ENCODE data around the gene MYPOP. TPM values are rescaled to one million over a fixed set of nuclear protein-coding genes. Genes with fewer than 3 reads are reported as not detected.
A peak's percentile ranks its signal among the peaks of the same experiment; 100 is the strongest.

The MYPOP gene, protein sequence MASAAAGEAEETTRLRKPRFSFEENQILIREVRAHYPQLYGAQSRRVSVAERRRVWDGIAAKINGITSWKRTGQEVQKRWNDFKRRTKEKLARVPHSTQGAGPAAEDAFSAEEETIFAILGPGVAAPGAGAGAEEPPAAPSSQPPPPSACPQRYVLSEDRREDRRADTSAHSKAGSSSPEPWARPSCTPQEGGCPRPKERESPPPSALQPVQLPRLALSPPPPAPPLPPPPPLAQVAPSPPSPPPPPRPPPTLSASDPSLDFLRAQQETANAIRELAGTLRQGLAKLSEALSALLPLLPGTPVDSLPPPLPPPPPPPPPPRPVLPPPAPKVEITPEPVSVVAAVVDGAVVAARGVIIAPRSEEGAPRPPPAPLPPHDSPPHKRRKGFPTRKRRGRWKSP
- polyA plus RNA-seq (2013, experiment 1 of 2) = 6.8 TPM
- 6.0 TPM for polyA plus RNA-seq (2013, experiment 2 of 2)

GRCh38 chr19:45901912-45902650 lies at the start of gene MYPOP:
Gene MYPOP, minus strand, starts transcription at chr19:45902613. Its CDS starts 840 bp downstream, at chr19:45901773.
- H3K9me3 ChIP-seq (ENCODE audit: insufficient read depth, low read depth, low read length) = no peaks in the 10 kb centered on the region
- peaks cover 19% of the 10 kb centered on the region for H3K27me3 ChIP-seq (ENCODE audit: insufficient read depth, low read length)
- H3K9ac ChIP-seq (ENCODE audit: low read depth, low read length) = peak within 1 kb of the TSS; percentile 65
- H3K27ac ChIP-seq (ENCODE audit: low read depth, low read length) = peak within 1 kb of the TSS; percentile 61; the same call in 1 of the 2 replicates
- no peaks in the 10 kb centered on the region for H3K4me1 ChIP-seq (ENCODE audit: insufficient read depth, low read length)
- H3K4me3 ChIP-seq (ENCODE audit: low read length) = peak within 1 kb of the TSS; percentile 73
- H3K36me3 ChIP-seq (ENCODE audit: insufficient read depth, low read length) = peaks cover 11% of the 10 kb centered on the region
- WGBS = under 1% methylated on average over 47 of the region's 47 CpGs

DNA sequence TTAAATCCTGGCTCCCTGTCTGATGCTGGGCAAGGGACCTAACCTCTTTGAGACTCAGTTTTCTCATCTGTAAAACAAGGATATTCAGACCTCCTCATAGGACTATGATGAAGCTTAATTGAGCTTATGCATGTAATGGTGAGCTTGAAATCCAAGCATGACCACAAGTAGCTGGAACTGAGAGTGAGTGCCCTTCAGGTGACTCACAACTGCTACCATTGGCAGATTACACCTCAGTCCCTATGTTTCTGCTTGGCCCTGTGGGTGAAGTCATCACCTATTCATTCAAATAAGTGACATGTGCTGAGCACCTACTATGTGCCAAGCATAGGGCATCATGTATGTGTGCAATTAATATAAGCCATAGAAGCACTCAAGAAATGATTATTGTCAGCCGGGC lies 45.5 kb upstream of the MYPOP start:
- Histone ChIP-seq H3K27me3 (ENCODE audit: insufficient read depth, low read length) (no peaks in the 10 kb centered on the region), H3K27ac (ENCODE audit: low read depth, low read length) (no peak overlapping the region), H3K4me1 (ENCODE audit: insufficient read depth, low read length) (no peaks in the 10 kb centered on the region), H3K9ac (ENCODE audit: low read depth, low read length) (no peak overlapping the region), H3K36me3 (ENCODE audit: insufficient read depth, low read length) (no peaks in the 10 kb centered on the region), H3K4me3 (ENCODE audit: low read length) (no peak overlapping the region), H3K9me3 (ENCODE audit: insufficient read depth, low read depth, low read length) (no peaks in the 10 kb centered on the region)
- WGBS = 96% methylated on average over 1 of the region's 1 CpG

DNA sequence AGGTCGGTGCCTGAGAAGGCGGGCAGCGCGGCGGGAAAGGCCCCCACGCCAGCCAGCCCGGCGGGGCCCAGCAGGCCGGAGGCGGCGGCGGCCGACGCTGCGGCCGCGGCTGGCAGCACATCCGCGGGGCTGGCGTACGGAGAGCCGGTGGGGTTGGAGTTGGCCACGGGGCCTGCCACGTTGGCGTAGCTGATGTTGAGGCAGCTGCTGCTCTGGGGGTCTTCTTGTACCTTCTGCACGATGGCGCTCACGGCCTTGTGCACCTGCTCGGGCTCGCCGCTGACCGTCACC lies 38.0 kb upstream of the MYPOP start:
- Histone ChIP-seq H3K4me3 (ENCODE audit: low read length) (no peak overlapping the region), H3K36me3 (ENCODE audit: insufficient read depth, low read length) (no peaks in the 10 kb centered on the region), H3K27ac (ENCODE audit: low read depth, low read length) (no peak overlapping the region), H3K9me3 (ENCODE audit: insufficient read depth, low read depth, low read length) (no peaks in the 10 kb centered on the region), H3K4me1 (ENCODE audit: insufficient read depth, low read length) (no peaks in the 10 kb centered on the region; the same call in 1 of the 2 replicates), H3K27me3 (ENCODE audit: insufficient read depth, low read length) (no peaks in the 10 kb centered on the region), H3K9ac (ENCODE audit: low read depth, low read length) (no peak overlapping the region)
- WGBS = 95% methylated on average over 32 of the region's 32 CpGs

DNA sequence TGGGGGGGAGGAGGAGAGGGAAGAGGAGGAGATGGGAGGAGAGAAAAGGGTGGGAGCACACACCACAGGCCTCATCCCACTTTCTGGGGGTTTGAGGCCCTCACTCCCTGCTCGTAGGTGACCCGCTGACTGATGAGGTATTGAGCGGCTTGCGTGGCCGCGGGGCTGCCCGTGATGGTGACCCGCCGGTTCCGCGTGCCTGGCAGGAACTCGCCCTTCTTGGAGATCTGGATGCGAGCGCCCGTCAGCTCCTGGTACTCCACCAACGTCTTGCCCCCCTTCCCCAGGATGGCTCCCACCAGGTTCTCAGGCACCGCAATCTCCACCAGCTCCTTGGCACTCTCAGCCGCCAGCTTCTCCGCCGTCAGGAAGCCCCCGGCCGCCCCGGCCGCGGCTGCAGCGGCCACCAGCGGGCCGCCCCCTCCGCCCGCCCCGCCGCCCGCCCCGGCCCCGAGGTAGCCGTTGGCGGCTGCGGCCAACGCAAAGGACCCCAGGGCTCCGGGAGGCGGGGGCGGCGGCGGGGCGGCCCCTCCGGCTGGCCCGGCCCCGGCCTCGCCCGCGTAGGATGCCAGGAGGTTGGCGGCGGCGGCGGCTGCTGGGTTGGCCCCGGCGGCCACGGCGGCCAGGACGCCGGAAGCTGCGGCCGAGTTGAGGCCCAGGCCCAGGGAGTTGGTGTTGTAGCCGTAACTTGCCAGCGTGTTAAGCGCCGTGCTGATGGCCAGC lies 37.5 kb upstream of the MYPOP start:
- H3K27ac ChIP-seq (ENCODE audit: low read depth, low read length) = no peak overlapping the region
- no peaks in the 10 kb centered on the region for H3K27me3 ChIP-seq (ENCODE audit: insufficient read depth, low read length)
- no peaks in the 10 kb centered on the region for H3K36me3 ChIP-seq (ENCODE audit: insufficient read depth, low read length)
- no peaks in the 10 kb centered on the region for H3K9me3 ChIP-seq (ENCODE audit: insufficient read depth, low read depth, low read length)
- WGBS = 95% methylated on average over 67 of the region's 67 CpGs
- H3K4me3 ChIP-seq (ENCODE audit: low read length) = no peak overlapping the region
- H3K4me1 ChIP-seq (ENCODE audit: insufficient read depth, low read length) = no peaks in the 10 kb centered on the region; the same call in 1 of the 2 replicates
- no peak overlapping the region for H3K9ac ChIP-seq (ENCODE audit: low read depth, low read length)

DNA sequence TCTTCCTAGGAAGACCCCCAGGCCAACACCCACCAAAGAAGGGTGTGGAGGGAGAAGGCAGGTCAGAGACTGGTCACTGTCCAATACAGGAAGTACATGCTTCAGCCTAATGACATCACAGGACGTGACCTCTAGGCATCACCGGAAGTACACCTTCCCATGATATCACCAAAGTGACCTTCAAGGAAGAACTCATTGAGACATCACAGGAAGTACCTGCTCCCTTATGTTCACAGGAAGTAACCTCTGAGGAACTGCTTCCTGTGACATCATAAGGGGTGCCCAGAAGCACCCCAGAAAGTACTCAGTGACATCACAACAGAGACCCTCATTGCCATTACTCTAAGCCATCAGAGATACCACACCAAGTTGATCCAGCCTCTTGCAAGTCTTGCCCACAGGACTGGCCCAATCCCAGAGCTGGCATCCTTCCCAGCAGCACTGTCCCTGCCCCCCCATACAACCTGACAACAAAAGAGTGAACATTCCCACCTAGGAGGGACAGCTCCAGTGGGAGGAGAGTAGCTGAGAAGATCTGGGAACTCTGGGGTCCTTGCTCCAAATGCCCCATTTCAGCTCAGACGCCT lies 36.4 kb upstream of the MYPOP start:
- Histone ChIP-seq H3K9ac (ENCODE audit: low read depth, low read length) (no peak overlapping the region), H3K27ac (ENCODE audit: low read depth, low read length) (no peak overlapping the region), H3K36me3 (ENCODE audit: insufficient read depth, low read length) (no peaks in the 10 kb centered on the region), H3K27me3 (ENCODE audit: insufficient read depth, low read length) (no peaks in the 10 kb centered on the region), H3K4me3 (ENCODE audit: low read length) (no peak overlapping the region), H3K4me1 (ENCODE audit: insufficient read depth, low read length) (no peaks in the 10 kb centered on the region; the same call in 1 of the 2 replicates), H3K9me3 (ENCODE audit: insufficient read depth, low read depth, low read length) (no peaks in the 10 kb centered on the region)
- 96% methylated on average over 2 of the region's 3 CpGs for WGBS

- no peak overlapping the region for H3K27ac ChIP-seq (ENCODE audit: low read depth, low read length)
- H3K36me3 ChIP-seq (ENCODE audit: insufficient read depth, low read length) = no peaks in the 10 kb centered on the region
- H3K9ac ChIP-seq (ENCODE audit: low read depth, low read length) = no peak overlapping the region
- WGBS = 85% methylated on average over 19 of the region's 19 CpGs
- H3K27me3 ChIP-seq (ENCODE audit: insufficient read depth, low read length) = no peaks in the 10 kb centered on the region
- no peaks in the 10 kb centered on the region; the same call in 1 of the 2 replicates for H3K4me1 ChIP-seq (ENCODE audit: insufficient read depth, low read length)
- H3K4me3 ChIP-seq (ENCODE audit: low read length) = no peak overlapping the region
- H3K9me3 ChIP-seq (ENCODE audit: insufficient read depth, low read depth, low read length) = no peaks in the 10 kb centered on the region
Observed at GRCh38 chr19:45935267-45935666, 32.9 kb upstream of the MYPOP start.

- H3K27me3 ChIP-seq (ENCODE audit: insufficient read depth, low read length) = no peaks in the 10 kb centered on the region
Observed at GRCh38 chr19:45934551-45935230, 32.3 kb upstream of the MYPOP start.

DNA sequence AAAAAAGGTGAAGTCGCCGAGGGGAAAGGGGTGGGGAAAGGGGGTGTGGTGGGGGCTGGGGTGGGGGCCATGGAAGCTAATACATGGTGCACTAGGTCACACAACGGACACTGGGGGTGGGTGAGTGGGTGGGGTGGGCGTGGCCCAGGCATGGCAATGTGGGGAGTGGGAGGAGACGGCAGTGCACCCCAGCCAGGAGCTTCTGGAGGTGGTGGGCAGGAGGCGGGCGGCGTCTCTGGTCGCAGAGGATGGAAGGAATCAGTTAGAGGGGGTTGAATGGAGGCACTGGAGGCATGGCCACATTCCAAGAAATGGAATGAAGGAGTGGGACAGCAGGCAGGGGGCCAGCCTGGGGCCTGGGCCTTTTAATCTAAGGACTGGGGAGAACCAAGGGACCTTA lies 31.3 kb upstream of the MYPOP start:
- Histone ChIP-seq H3K4me1 (ENCODE audit: insufficient read depth, low read length) (no peaks in the 10 kb centered on the region; the same call in 1 of the 2 replicates), H3K4me3 (ENCODE audit: low read length) (no peak overlapping the region), H3K9ac (ENCODE audit: low read depth, low read length) (no peak overlapping the region), H3K27ac (ENCODE audit: low read depth, low read length) (no peak overlapping the region), H3K27me3 (ENCODE audit: insufficient read depth, low read length) (peaks cover 6% of the 10 kb centered on the region; the same call in 1 of the 2 replicates), H3K9me3 (ENCODE audit: insufficient read depth, low read depth, low read length) (no peaks in the 10 kb centered on the region), H3K36me3 (ENCODE audit: insufficient read depth, low read length) (no peaks in the 10 kb centered on the region)
- WGBS = 84% methylated on average over 9 of the region's 9 CpGs

More at GRCh38 chr19:45934551-45935230, 32.3 kb upstream of the MYPOP start:
- Histone ChIP-seq H3K4me3 (ENCODE audit: low read length) (no peak overlapping the region), H3K27ac (ENCODE audit: low read depth, low read length) (no peak overlapping the region), H3K36me3 (ENCODE audit: insufficient read depth, low read length) (no peaks in the 10 kb centered on the region), H3K9me3 (ENCODE audit: insufficient read depth, low read depth, low read length) (no peaks in the 10 kb centered on the region), H3K9ac (ENCODE audit: low read depth, low read length) (no peak overlapping the region), H3K4me1 (ENCODE audit: insufficient read depth, low read length) (no peaks in the 10 kb centered on the region; the same call in 1 of the 2 replicates)
- WGBS = 58% methylated on average over 18 of the region's 19 CpGs

DNA sequence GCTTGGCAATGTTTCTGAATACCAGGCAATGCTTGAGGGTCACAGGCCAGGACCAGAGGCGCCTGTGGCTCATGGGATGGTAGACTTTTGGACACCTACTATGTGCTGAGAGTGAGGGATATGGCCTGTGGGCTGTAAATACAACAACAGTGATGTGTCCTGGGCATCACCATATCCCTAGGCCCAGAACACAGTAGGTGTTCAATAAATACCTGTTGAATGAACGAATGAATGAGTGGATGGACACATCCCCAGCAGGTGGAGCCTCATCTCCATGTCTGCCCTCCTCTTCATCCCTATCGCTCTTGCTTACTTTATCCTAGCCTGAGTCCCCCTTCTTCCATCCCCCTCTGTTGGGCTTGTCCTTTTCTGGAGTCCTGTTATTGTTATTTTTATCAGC lies 28.6 kb upstream of the MYPOP start:
- no peak overlapping the region for H3K27ac ChIP-seq (ENCODE audit: low read depth, low read length)
- WGBS = 71% methylated on average over 3 of the region's 3 CpGs
- H3K9ac ChIP-seq (ENCODE audit: low read depth, low read length) = no peak overlapping the region
- peaks cover 13% of the 10 kb centered on the region for H3K27me3 ChIP-seq (ENCODE audit: insufficient read depth, low read length)
- no peaks in the 10 kb centered on the region for H3K9me3 ChIP-seq (ENCODE audit: insufficient read depth, low read depth, low read length)
- H3K4me3 ChIP-seq (ENCODE audit: low read length) = no peak overlapping the region
- no peaks in the 10 kb centered on the region for H3K36me3 ChIP-seq (ENCODE audit: insufficient read depth, low read length)
- H3K4me1 ChIP-seq (ENCODE audit: insufficient read depth, low read length) = peaks cover 3% of the 10 kb centered on the region; the same call in 1 of the 2 replicates

DNA sequence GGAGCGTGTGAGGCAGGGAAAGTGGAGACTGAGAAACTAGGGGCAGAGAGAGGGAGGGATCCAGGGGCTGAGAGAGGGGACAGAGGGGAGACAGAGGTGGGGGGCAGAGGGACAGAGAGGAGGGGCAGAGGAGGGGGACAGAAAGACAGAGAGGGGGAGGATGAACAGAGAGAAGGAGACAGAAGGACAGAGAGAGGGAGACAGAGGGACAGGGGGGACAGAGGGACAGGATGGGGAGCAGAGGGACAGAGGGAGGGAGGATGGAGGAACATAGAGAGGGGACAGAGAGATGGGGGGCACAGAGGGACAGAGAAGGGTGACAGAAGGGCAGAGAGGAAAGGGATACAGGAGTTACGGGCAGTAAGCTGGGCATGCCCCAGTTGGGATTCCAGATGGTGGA lies 26.8 kb upstream of the MYPOP start:
- Histone ChIP-seq H3K36me3 (ENCODE audit: insufficient read depth, low read length) (no peaks in the 10 kb centered on the region), H3K4me3 (ENCODE audit: low read length) (no peak overlapping the region), H3K27me3 (ENCODE audit: insufficient read depth, low read length) (peaks cover 13% of the 10 kb centered on the region), H3K27ac (ENCODE audit: low read depth, low read length) (no peak overlapping the region), H3K4me1 (ENCODE audit: insufficient read depth, low read length) (0 out of 2 replicates have a peak, but pooled peaks cover 3% of the 10 kb centered on the region), H3K9ac (ENCODE audit: low read depth, low read length) (no peak overlapping the region), H3K9me3 (ENCODE audit: insufficient read depth, low read depth, low read length) (no peaks in the 10 kb centered on the region)
- WGBS = 83% methylated on average over 2 of the region's 2 CpGs
